Measurements from ENCODE around the gene MSRB1. TPM values are rescaled to one million over a fixed set of nuclear protein-coding genes. Genes with fewer than 3 reads are reported as not detected.

Gene MSRB1
- total RNA-seq, 2 experiments from 2014 or later, result 2.3 to 2.4 TPM

- Histone ChIP-seq H3K36me3 (ENCODE audit: insufficient read depth, low read length) (peaks cover 41% of the 10 kb centered on the region), H3K4me3 (ENCODE audit: low read length) (no peak overlapping the region), H3K4me1 (ENCODE audit: insufficient read depth, low read length) (peaks cover 36% of the 10 kb centered on the region), H3K27ac (ENCODE audit: low read depth in 1 of 2, low read length in 2 of 2) (no peak overlapping the region), H3K9me3 (ENCODE audit: control insufficient read depth in 1 of 2, insufficient read depth in 1 of 2, low read length in 2 of 2) (peaks cover 0 to 24% of the 10 kb centered on the region in 2 experiments), H3K27me3 (ENCODE audit: control insufficient read depth in 1 of 2, insufficient read depth in 2 of 2, low read length in 2 of 2) (peaks cover 32 to 40% of the 10 kb centered on the region in 2 experiments)
- no peak for TF ChIP-seq CTCF (IDR thresholded peaks at IDR 0.05)
- ChIA-PET POLR2A (interaction anchor here (1.5 to 6.8 kb wide), 3 partner anchors 8 to 15 kb away, joined by 3 to 62 read pairs (median 5); partner anchors contain the start of genes RPS2 and TBL3), CTCF (no interaction called here)
- Mint-ChIP-seq H3K27me3 (peaks cover 28% of the 10 kb centered on the region), H3K27ac (no peak overlapping the region), H3K36me3 (ENCODE audit: low read depth) (peaks cover 20% of the 10 kb centered on the region), H3K9me3 (no peaks in the 10 kb centered on the region), H3K4me3 (no peak overlapping the region), H3K4me1 (ENCODE audit: low read depth) (peaks cover 10% of the 10 kb centered on the region)
- peak in 4 of 14 experiments; percentile 38 to 73 (median 44) for DNase-seq
- intact Hi-C loops (cut with DNase I, micrococcal nuclease), result no loop called here
- peak; percentile 15 for ATAC-seq (ENCODE audit: poor library complexity)
Observed at GRCh38 chr16:1979271-1980029, 36.5 kb upstream of the MSRB1 start.

GRCh38 chr16:1978476-1979120 lies 35.6 kb upstream of the MSRB1 start:
- peaks cover 32 to 40% of the 10 kb centered on the region in 2 experiments for H3K27me3 ChIP-seq (ENCODE audit: control insufficient read depth in 1 of 2, insufficient read depth in 2 of 2, low read length in 2 of 2)
- H3K27ac ChIP-seq (ENCODE audit: low read depth in 1 of 2, low read length in 2 of 2), result no peak overlapping the region
- H3K4me3 ChIP-seq (ENCODE audit: low read length), result no peak overlapping the region
- H3K36me3 ChIP-seq (ENCODE audit: insufficient read depth, low read length), result peaks cover 46% of the 10 kb centered on the region
- Mint-ChIP-seq H3K4me1 (ENCODE audit: low read depth) (peaks cover 10% of the 10 kb centered on the region), H3K27me3 (peaks cover 28% of the 10 kb centered on the region), H3K4me3 (no peak overlapping the region), H3K36me3 (ENCODE audit: low read depth) (peaks cover 20% of the 10 kb centered on the region), H3K9me3 (no peaks in the 10 kb centered on the region), H3K27ac (no peak overlapping the region)
- DNase-seq, result no peak
- CTCF ChIA-PET, result no interaction called here
- no peak for ATAC-seq (ENCODE audit: poor library complexity)
- peaks cover 38% of the 10 kb centered on the region for H3K4me1 ChIP-seq (ENCODE audit: insufficient read depth, low read length)
- TF ChIP-seq CTCF (IDR thresholded peaks at IDR 0.05), result no peak
- POLR2A ChIA-PET, result no interaction called here
- H3K9me3 ChIP-seq (ENCODE audit: control insufficient read depth in 1 of 2, insufficient read depth in 1 of 2, low read length in 2 of 2), result peaks cover 0 to 24% of the 10 kb centered on the region in 2 experiments
- intact Hi-C loops (cut with DNase I, micrococcal nuclease), result no loop called here

GRCh38 chr16:1977875-1978268 lies 34.9 kb upstream of the MSRB1 start:
- ChIA-PET CTCF (no interaction called here), POLR2A (interaction anchor here (1.3 kb wide), 1 partner anchor 13 kb away, joined by 5 read pairs; the partner anchor contains the start of gene RPS2)
- ATAC-seq (ENCODE audit: poor library complexity), result no peak
- Histone ChIP-seq H3K27ac (ENCODE audit: low read depth in 1 of 2, low read length in 2 of 2) (no peak overlapping the region), H3K27me3 (ENCODE audit: control insufficient read depth in 1 of 2, insufficient read depth in 2 of 2, low read length in 2 of 2) (peaks cover 32 to 40% of the 10 kb centered on the region in 2 experiments), H3K4me1 (ENCODE audit: insufficient read depth, low read length) (peaks cover 38% of the 10 kb centered on the region), H3K36me3 (ENCODE audit: insufficient read depth, low read length) (peaks cover 46% of the 10 kb centered on the region), H3K4me3 (ENCODE audit: low read length) (no peak overlapping the region), H3K9me3 (ENCODE audit: control insufficient read depth in 1 of 2, insufficient read depth in 1 of 2, low read length in 2 of 2) (peaks cover 0 to 24% of the 10 kb centered on the region in 2 experiments)
- H3K27me3 Mint-ChIP-seq, result peaks cover 24% of the 10 kb centered on the region
- H3K4me3 Mint-ChIP-seq, result no peak overlapping the region
- H3K4me1 Mint-ChIP-seq (ENCODE audit: low read depth), result peaks cover 7% of the 10 kb centered on the region
- H3K27ac Mint-ChIP-seq, result no peak overlapping the region
- peaks cover 25% of the 10 kb centered on the region for H3K36me3 Mint-ChIP-seq (ENCODE audit: low read depth)
- intact Hi-C loops (cut with DNase I, micrococcal nuclease), result no loop called here
- no peaks in the 10 kb centered on the region for H3K9me3 Mint-ChIP-seq
- no peak for DNase-seq
- TF ChIP-seq CTCF (IDR thresholded peaks at IDR 0.05), result no peak
